Measurements from ENCODE around the gene GRAP2.

GRAP2 gene

GRCh38 chr22:39972641-39973040 lies 71.8 kb downstream of the GRAP2 start:
- H3K4me3 ChIP-seq (ENCODE audit: low read depth, low read length), result no peak overlapping the region
- H3K36me3 ChIP-seq (ENCODE audit: control insufficient read depth, insufficient read depth, low read length), result no peaks in the 10 kb centered on the region
- 0 out of 2 replicates have a peak, but pooled peaks cover 3% of the 10 kb centered on the region for H3K27me3 ChIP-seq (ENCODE audit: control insufficient read depth, insufficient read depth, low read length)
- H3K4me1 ChIP-seq (ENCODE audit: control insufficient read depth, insufficient read depth, low read length), result peaks cover 4% of the 10 kb centered on the region; the same call in 1 of the 2 replicates
- H3K27ac ChIP-seq (ENCODE audit: low read depth, low read length), result no peak overlapping the region
- no peaks in the 10 kb centered on the region for H3K9me3 ChIP-seq (ENCODE audit: control insufficient read depth, insufficient read depth, low read length)
- H3K9ac ChIP-seq (ENCODE audit: low read depth, low read length), result no peak overlapping the region

DNA sequence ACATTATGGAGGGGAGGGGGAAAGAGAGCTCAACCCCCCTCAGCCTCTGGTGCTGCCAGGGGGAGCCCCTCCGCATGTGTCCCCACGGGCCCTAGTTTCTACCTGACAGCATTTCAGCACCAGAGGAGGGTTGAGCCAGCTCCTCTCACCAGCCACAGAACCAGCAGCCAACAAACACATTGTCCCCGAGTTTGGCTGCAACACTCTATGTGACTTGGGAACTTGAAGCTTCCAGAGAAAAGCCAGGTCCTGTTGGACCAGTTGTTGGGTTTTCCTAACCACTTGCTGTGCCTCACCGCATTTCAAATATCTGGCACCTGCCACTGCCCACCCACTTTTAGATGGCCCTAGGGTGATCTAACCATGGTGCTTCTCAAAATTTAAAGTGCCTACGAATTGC lies 72.8 kb downstream of the GRAP2 start:
- peaks cover 4% of the 10 kb centered on the region; the same call in 1 of the 2 replicates for H3K4me1 ChIP-seq (ENCODE audit: control insufficient read depth, insufficient read depth, low read length)
- no peak overlapping the region for H3K27ac ChIP-seq (ENCODE audit: low read depth, low read length)
- H3K27me3 ChIP-seq (ENCODE audit: control insufficient read depth, insufficient read depth, low read length), result 0 out of 2 replicates have a peak, but pooled peaks cover 3% of the 10 kb centered on the region
- no peaks in the 10 kb centered on the region for H3K36me3 ChIP-seq (ENCODE audit: control insufficient read depth, insufficient read depth, low read length)
- H3K9ac ChIP-seq (ENCODE audit: low read depth, low read length), result no peak overlapping the region
- H3K9me3 ChIP-seq (ENCODE audit: control insufficient read depth, insufficient read depth, low read length), result no peaks in the 10 kb centered on the region
- no peak overlapping the region for H3K4me3 ChIP-seq (ENCODE audit: low read depth, low read length)

- no peaks in the 10 kb centered on the region for H3K36me3 ChIP-seq (ENCODE audit: control insufficient read depth, insufficient read depth, low read length)
- 0 out of 2 replicates have a peak, but pooled peaks cover 3% of the 10 kb centered on the region for H3K27me3 ChIP-seq (ENCODE audit: control insufficient read depth, insufficient read depth, low read length)
- no peak overlapping the region for H3K9ac ChIP-seq (ENCODE audit: low read depth, low read length)
- peaks cover under 1% of the 10 kb centered on the region; the same call in 1 of the 2 replicates for H3K4me1 ChIP-seq (ENCODE audit: control insufficient read depth, insufficient read depth, low read length)
- H3K9me3 ChIP-seq (ENCODE audit: control insufficient read depth, insufficient read depth, low read length), result no peaks in the 10 kb centered on the region
- no peak overlapping the region for H3K4me3 ChIP-seq (ENCODE audit: low read depth, low read length)
- H3K27ac ChIP-seq (ENCODE audit: low read depth, low read length), result no peak overlapping the region
Observed at GRCh38 chr22:39974065-39974464, 73.2 kb downstream of the GRAP2 start.

DNA sequence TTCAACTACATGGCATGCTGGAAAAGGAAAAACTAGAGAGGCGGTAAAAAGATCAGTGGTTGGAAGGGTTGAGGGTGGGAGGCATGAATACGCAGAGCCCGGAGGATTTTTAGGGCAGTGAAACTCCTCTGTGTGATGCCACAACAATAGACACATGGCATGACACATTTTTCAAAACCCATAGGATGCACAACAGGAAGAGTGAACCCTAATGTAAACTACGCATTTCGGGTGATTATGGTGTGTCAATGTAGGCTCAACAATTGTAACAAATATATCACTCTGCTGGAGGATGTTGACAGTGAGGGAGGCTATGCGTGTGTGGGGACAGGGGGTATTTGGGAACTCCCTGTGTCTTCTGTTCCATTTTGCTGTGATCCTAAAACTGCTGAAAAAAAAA lies 78.2 kb downstream of the GRAP2 start:
- Histone ChIP-seq H3K4me1 (ENCODE audit: control insufficient read depth, insufficient read depth, low read length) (no peaks in the 10 kb centered on the region), H3K4me3 (ENCODE audit: low read depth, low read length) (no peak overlapping the region), H3K36me3 (ENCODE audit: control insufficient read depth, insufficient read depth, low read length) (no peaks in the 10 kb centered on the region), H3K9ac (ENCODE audit: low read depth, low read length) (no peak overlapping the region), H3K27me3 (ENCODE audit: control insufficient read depth, insufficient read depth, low read length) (0 out of 2 replicates have a peak, but pooled peaks cover 3% of the 10 kb centered on the region), H3K27ac (ENCODE audit: low read depth, low read length) (no peak overlapping the region), H3K9me3 (ENCODE audit: control insufficient read depth, insufficient read depth, low read length) (no peaks in the 10 kb centered on the region)

GRCh38 chr22:39979458-39979857 lies 78.6 kb downstream of the GRAP2 start:
- no peaks in the 10 kb centered on the region for H3K4me1 ChIP-seq (ENCODE audit: control insufficient read depth, insufficient read depth, low read length)
- H3K4me3 ChIP-seq (ENCODE audit: low read depth, low read length), result no peak overlapping the region
- H3K9ac ChIP-seq (ENCODE audit: low read depth, low read length), result no peak overlapping the region
- H3K9me3 ChIP-seq (ENCODE audit: control insufficient read depth, insufficient read depth, low read length), result no peaks in the 10 kb centered on the region
- H3K36me3 ChIP-seq (ENCODE audit: control insufficient read depth, insufficient read depth, low read length), result no peaks in the 10 kb centered on the region
- no peak overlapping the region for H3K27ac ChIP-seq (ENCODE audit: low read depth, low read length)
- 0 out of 2 replicates have a peak, but pooled peaks cover 3% of the 10 kb centered on the region for H3K27me3 ChIP-seq (ENCODE audit: control insufficient read depth, insufficient read depth, low read length)

DNA sequence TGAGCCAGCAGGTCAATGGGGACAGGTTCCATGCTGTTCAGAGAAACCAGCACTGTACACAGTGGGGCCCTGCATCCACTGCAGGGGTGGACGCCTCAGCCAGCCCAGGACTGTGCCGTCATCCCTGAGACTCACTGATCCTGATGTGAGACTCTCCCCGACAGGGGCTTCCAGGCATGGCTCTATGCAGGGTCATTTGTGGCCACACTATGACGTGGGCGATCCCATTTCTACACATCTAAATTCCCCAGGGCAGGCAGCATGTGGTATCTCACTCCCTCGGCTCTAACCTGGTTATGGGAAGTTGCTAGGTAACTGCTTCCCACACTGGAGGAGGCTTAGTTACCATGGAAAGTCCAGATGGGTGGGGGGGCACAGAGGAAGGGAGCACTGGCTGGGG lies 79.7 kb downstream of the GRAP2 start:
- no peak overlapping the region for H3K27ac ChIP-seq (ENCODE audit: low read depth, low read length)
- no peak overlapping the region for H3K4me3 ChIP-seq (ENCODE audit: low read depth, low read length)
- H3K27me3 ChIP-seq (ENCODE audit: control insufficient read depth, insufficient read depth, low read length), result 0 out of 2 replicates have a peak, but pooled peaks cover 3% of the 10 kb centered on the region
- no peaks in the 10 kb centered on the region for H3K9me3 ChIP-seq (ENCODE audit: control insufficient read depth, insufficient read depth, low read length)
- H3K4me1 ChIP-seq (ENCODE audit: control insufficient read depth, insufficient read depth, low read length), result no peaks in the 10 kb centered on the region
- H3K36me3 ChIP-seq (ENCODE audit: control insufficient read depth, insufficient read depth, low read length), result no peaks in the 10 kb centered on the region
- H3K9ac ChIP-seq (ENCODE audit: low read depth, low read length), result no peak overlapping the region

- H3K4me1 ChIP-seq (ENCODE audit: control insufficient read depth, insufficient read depth, low read length), result no peaks in the 10 kb centered on the region
- no peak overlapping the region for H3K9ac ChIP-seq (ENCODE audit: low read depth, low read length)
- H3K36me3 ChIP-seq (ENCODE audit: control insufficient read depth, insufficient read depth, low read length), result no peaks in the 10 kb centered on the region
- H3K9me3 ChIP-seq (ENCODE audit: control insufficient read depth, insufficient read depth, low read length), result no peaks in the 10 kb centered on the region
- no peaks in the 10 kb centered on the region for H3K27me3 ChIP-seq (ENCODE audit: control insufficient read depth, insufficient read depth, low read length)
- H3K4me3 ChIP-seq (ENCODE audit: low read depth, low read length), result no peak overlapping the region
- H3K27ac ChIP-seq (ENCODE audit: low read depth, low read length), result no peak overlapping the region
Observed at GRCh38 chr22:39983346-39983745, 82.5 kb downstream of the GRAP2 start.

- no peaks in the 10 kb centered on the region for H3K9me3 ChIP-seq (ENCODE audit: control insufficient read depth, insufficient read depth, low read length)
- peaks cover 5% of the 10 kb centered on the region for H3K27me3 ChIP-seq (ENCODE audit: control insufficient read depth, insufficient read depth, low read length)
- no peak overlapping the region for H3K9ac ChIP-seq (ENCODE audit: low read depth, low read length)
- no peaks in the 10 kb centered on the region for H3K4me1 ChIP-seq (ENCODE audit: control insufficient read depth, insufficient read depth, low read length)
- no peak overlapping the region for H3K4me3 ChIP-seq (ENCODE audit: low read depth, low read length)
- H3K27ac ChIP-seq (ENCODE audit: low read depth, low read length), result no peak overlapping the region
- no peaks in the 10 kb centered on the region for H3K36me3 ChIP-seq (ENCODE audit: control insufficient read depth, insufficient read depth, low read length)
Observed at GRCh38 chr22:39984006-39984405, 83.1 kb downstream of the GRAP2 start.

DNA sequence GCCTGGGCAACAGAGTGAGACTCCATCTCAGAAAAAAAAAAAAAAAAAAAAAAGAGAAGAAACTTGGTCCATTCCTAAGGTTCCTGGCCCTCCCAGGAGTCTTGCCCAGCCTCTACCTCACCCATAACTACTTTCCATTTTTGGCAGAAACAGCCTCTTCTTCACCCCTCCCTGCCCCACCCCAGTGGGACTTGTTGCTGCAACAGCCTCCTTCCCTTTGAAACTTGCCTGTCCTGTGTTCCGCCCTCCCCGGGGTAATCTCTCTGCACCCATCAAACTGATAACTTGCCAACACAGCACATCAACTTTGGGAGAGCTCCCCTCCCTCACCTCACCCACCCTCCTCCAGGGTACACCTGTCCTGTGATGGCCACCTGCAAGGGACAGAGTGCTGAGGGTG lies 83.9 kb downstream of the GRAP2 start:
- Histone ChIP-seq H3K27ac (ENCODE audit: low read depth, low read length) (no peak overlapping the region), H3K36me3 (ENCODE audit: control insufficient read depth, insufficient read depth, low read length) (no peaks in the 10 kb centered on the region), H3K9ac (ENCODE audit: low read depth, low read length) (no peak overlapping the region), H3K4me3 (ENCODE audit: low read depth, low read length) (no peak overlapping the region), H3K9me3 (ENCODE audit: control insufficient read depth, insufficient read depth, low read length) (no peaks in the 10 kb centered on the region), H3K4me1 (ENCODE audit: control insufficient read depth, insufficient read depth, low read length) (no peaks in the 10 kb centered on the region), H3K27me3 (ENCODE audit: control insufficient read depth, insufficient read depth, low read length) (peaks cover 9% of the 10 kb centered on the region)

DNA sequence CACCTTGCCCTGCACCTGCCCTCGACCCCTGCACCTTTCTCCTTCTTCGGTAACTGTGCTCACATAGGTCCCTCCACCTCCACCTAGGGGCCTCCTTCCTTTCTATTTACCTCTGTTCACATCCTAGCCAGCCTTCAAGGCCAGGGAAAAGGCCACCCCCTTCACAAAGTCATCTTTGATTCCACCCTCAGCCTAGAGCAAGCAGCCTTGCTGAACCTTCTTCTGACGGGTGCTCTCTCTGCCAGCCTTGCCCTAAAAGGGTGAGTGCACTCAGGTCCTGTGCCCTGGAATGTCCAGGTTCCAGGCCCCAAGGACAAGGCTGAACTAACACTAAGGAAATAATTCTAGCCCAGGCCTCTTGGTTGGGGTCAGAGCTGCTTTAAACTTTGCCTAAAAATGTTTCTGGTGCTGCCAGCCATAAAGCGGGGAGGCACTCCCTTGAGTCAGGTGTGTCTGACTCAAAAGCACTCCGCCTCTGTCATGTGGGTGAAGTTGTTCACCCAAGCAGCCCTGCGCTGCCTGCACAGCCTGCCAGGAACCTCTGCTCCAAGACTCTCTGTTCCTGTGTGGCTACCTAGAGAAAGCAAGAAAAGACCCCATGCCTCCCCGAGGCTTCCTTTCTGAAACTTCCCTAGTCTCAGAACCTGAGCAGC lies 84.6 kb downstream of the GRAP2 start:
- H3K4me1 ChIP-seq (ENCODE audit: control insufficient read depth, insufficient read depth, low read length), result peaks cover 3% of the 10 kb centered on the region; the same call in 1 of the 2 replicates
- peaks cover 9% of the 10 kb centered on the region for H3K27me3 ChIP-seq (ENCODE audit: control insufficient read depth, insufficient read depth, low read length)
- H3K9ac ChIP-seq (ENCODE audit: low read depth, low read length), result no peak overlapping the region

GRCh38 chr22:39988386-39989114 lies 87.7 kb downstream of the GRAP2 start:
- Histone ChIP-seq H3K4me3 (ENCODE audit: low read depth, low read length) (no peak overlapping the region), H3K27me3 (ENCODE audit: control insufficient read depth, insufficient read depth, low read length) (peaks cover 21% of the 10 kb centered on the region), H3K9ac (ENCODE audit: low read depth, low read length) (no peak overlapping the region), H3K4me1 (ENCODE audit: control insufficient read depth, insufficient read depth, low read length) (peaks cover 3% of the 10 kb centered on the region; the same call in 1 of the 2 replicates), H3K9me3 (ENCODE audit: control insufficient read depth, insufficient read depth, low read length) (no peaks in the 10 kb centered on the region), H3K27ac (ENCODE audit: low read depth, low read length) (no peak overlapping the region), H3K36me3 (ENCODE audit: control insufficient read depth, insufficient read depth, low read length) (no peaks in the 10 kb centered on the region)

More for the DNA sequence above, 84.6 kb downstream of the GRAP2 start:
- Histone ChIP-seq H3K9me3 (ENCODE audit: control insufficient read depth, insufficient read depth, low read length) (no peaks in the 10 kb centered on the region), H3K36me3 (ENCODE audit: control insufficient read depth, insufficient read depth, low read length) (no peaks in the 10 kb centered on the region), H3K4me3 (ENCODE audit: low read depth, low read length) (no peak overlapping the region), H3K27ac (ENCODE audit: low read depth, low read length) (no peak overlapping the region)
